T-helper 17 cell (primary cell): ENCODE data around the gene TAOK1. TPM values are rescaled to one million over a fixed set of nuclear protein-coding genes. Genes with fewer than 3 reads are reported as not detected.
A peak's percentile ranks its signal among the peaks of the same experiment; 100 is the strongest.
"Not testable (repeated sequence)": the region's sequence is repeated elsewhere in the genome, so short reads cannot be mapped to it uniquely, and the experiment has no call there.

ENCODE experiments used
- ATAC-seq: fragments of 150-1000 bp; cut with Tn5 transposase; 2 replicates; pipeline ENCODE4 v1.10.0; 2021; ENCODE audit warnings: mild to moderate bottlenecking, moderate library complexity
- DNase-seq, 3 donors: peaks; one replicate each; pipeline versions ENCODE4 v3.0.0 to v3.0.0-alpha.2; 2020 to 2021
- H3K9me3 ChIP-seq: one replicate; pipeline ENCODE4 v1.7.0; 2013; ENCODE audit warnings: low read length, mild to moderate bottlenecking; ENCODE audit not compliant: control insufficient read depth, poor library complexity, severe bottlenecking
- H3K27ac Mint-ChIP-seq: one replicate; pipeline ENCODE4 v1.8.0; 2022; ENCODE audit warnings: mild to moderate bottlenecking, moderate library complexity, mixed read lengths
- H3K27me3 Mint-ChIP-seq: one replicate; pipeline ENCODE4 v1.8.0; 2022; ENCODE audit warnings: mixed read lengths
- H3K36me3 Mint-ChIP-seq: one replicate; pipeline ENCODE4 v1.8.0; 2022; ENCODE audit warnings: low read depth, mixed read lengths
- H3K4me1 Mint-ChIP-seq: one replicate; pipeline ENCODE4 v1.8.0; 2022; ENCODE audit warnings: mild to moderate bottlenecking, mixed read lengths
- H3K4me3 Mint-ChIP-seq: one replicate; pipeline ENCODE4 v1.8.0; 2022; ENCODE audit warnings: mild to moderate bottlenecking, moderate library complexity, mixed read lengths
- total RNA-seq, 4 donors: library from RNA in 2 of 4; stranded (reverse) in 2 of 4; gene quantifications; one replicate each; pipeline ENCODE4 v1.2.3 and lab custom pipeline; 2022 to 2026

TAOK1 gene
- total RNA-seq (10 to 100 TPM; 54.3 to 58.2 TPM), total RNA-seq (lab: John Stamatoyannopoulos, UW) (186 to 222 reads per million in 2 donors)

GRCh38 chr17:29389982-29390850 is at the start of gene TAOK1:
Gene TAOK1 (plus strand): TSS chr17:29390363. CDS start chr17:29451549, 61,186 bp downstream.
- H3K27me3 Mint-ChIP-seq = no peaks in the 10 kb centered on the region
- DNase-seq (peak; percentile 92 to 96 (median 93)), ATAC-seq (peak; percentile 94)
- H3K4me1 Mint-ChIP-seq = peaks cover 26% of the 10 kb centered on the region
- H3K36me3 Mint-ChIP-seq = peaks cover 4% of the 10 kb centered on the region
- H3K27ac Mint-ChIP-seq = peak within 1 kb of the TSS; percentile 98
- no peaks in the 10 kb centered on the region for H3K9me3 ChIP-seq
- peak within 1 kb of the TSS; percentile 98 for H3K4me3 Mint-ChIP-seq

GRCh38 chr17:29341726-29342125 is 48.4 kb upstream of the TAOK1 start:
- no peak overlapping the region for H3K27ac Mint-ChIP-seq
- no peaks in the 10 kb centered on the region for H3K9me3 ChIP-seq
- no peak for DNase-seq
- H3K4me1 Mint-ChIP-seq = peaks cover 4% of the 10 kb centered on the region
- ATAC-seq = no peak
- H3K4me3 Mint-ChIP-seq = no peak overlapping the region
- H3K36me3 Mint-ChIP-seq = peaks cover 6% of the 10 kb centered on the region
- H3K27me3 Mint-ChIP-seq = peaks cover 39% of the 10 kb centered on the region

DNA sequence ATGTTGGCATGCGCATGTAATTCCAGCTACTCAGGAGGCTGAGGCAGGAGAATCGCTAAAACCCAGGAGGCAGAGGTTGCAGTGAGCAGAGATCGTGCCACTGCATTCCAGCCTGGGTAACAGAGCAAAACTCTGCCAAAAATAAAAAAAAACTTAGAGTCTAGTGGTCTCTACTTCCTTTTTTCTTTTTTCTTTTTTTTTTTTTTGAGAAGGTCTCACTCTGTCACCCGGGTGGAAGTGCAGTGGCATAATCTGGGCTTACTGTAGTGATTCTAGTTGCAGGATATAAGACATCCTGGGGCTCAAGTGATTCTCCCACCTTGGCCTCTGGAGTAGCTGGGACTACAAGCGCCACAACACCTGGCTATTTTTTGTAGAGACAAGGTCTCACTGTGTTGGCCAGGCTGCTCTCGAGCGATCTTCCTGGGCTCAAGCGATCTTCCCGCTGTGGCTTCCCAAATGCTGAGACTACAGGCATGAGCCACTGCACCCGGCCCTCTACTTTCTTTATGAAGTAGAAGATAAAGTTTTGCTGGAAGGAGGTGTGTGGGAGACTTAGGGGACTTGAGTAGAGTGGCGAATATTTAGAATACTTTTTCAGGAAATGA is 47.9 kb upstream of the TAOK1 start:
- Mint-ChIP-seq H3K4me1 (peaks cover 4% of the 10 kb centered on the region), H3K27me3 (peaks cover 39% of the 10 kb centered on the region), H3K4me3 (no peak overlapping the region), H3K36me3 (peaks cover 6% of the 10 kb centered on the region), H3K27ac (no peak overlapping the region)
- ATAC-seq (no peak), DNase-seq (no peak)
- H3K9me3 ChIP-seq = no peaks in the 10 kb centered on the region

GRCh38 chr17:29344201-29344856 is 45.8 kb upstream of the TAOK1 start:
- H3K27me3 Mint-ChIP-seq = peaks cover 39% of the 10 kb centered on the region
- ATAC-seq (no peak), DNase-seq (no peak)
- H3K4me1 Mint-ChIP-seq = peaks cover 5% of the 10 kb centered on the region
- H3K9me3 ChIP-seq = no peaks in the 10 kb centered on the region
- H3K27ac Mint-ChIP-seq = no peak overlapping the region
- peaks cover 4% of the 10 kb centered on the region for H3K36me3 Mint-ChIP-seq
- H3K4me3 Mint-ChIP-seq = no peak overlapping the region

GRCh38 chr17:29345066-29345465 is 45.1 kb upstream of the TAOK1 start:
- Mint-ChIP-seq H3K36me3 (peaks cover 4% of the 10 kb centered on the region), H3K4me1 (peaks cover 6% of the 10 kb centered on the region), H3K27me3 (peaks cover 39% of the 10 kb centered on the region), H3K27ac (no peak overlapping the region), H3K4me3 (no peak overlapping the region)
- no peak for DNase-seq
- ATAC-seq = no peak
- H3K9me3 ChIP-seq = no peaks in the 10 kb centered on the region

GRCh38 chr17:29345470-29345869 is 44.7 kb upstream of the TAOK1 start:
- not testable (repeated sequence) for H3K9me3 ChIP-seq, DNase-seq, H3K4me1 Mint-ChIP-seq, ATAC-seq, H3K36me3 Mint-ChIP-seq, H3K4me3 Mint-ChIP-seq, H3K27ac Mint-ChIP-seq
- H3K27me3 Mint-ChIP-seq = peaks cover 39% of the 10 kb centered on the region

DNA sequence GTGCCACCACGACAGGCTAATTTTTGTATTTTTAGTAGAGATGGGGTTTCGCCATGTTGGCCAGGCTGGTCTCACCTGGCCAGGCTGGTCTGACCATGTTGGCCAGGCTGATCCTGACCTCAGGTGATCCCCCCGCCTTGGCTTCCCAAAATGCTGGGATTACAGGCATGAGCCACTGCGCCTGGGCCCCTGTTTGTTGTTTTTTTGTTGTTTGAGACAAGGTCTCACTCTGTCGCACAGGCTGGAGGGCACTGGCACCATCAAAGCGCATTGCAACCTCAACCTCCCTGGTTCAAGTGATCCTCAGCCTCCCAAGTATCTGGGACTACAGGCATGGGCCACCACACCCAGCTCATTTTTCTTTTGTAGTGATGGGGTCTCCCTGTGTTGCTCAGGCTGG is 43.7 kb upstream of the TAOK1 start:
- H3K9me3 ChIP-seq = no peaks in the 10 kb centered on the region
- H3K36me3 Mint-ChIP-seq = peaks cover 7% of the 10 kb centered on the region
- peaks cover 43% of the 10 kb centered on the region for H3K27me3 Mint-ChIP-seq
- H3K4me1 Mint-ChIP-seq = peaks cover 4% of the 10 kb centered on the region
- no peak overlapping the region for H3K27ac Mint-ChIP-seq
- DNase-seq (no peak), ATAC-seq (no peak)
- H3K4me3 Mint-ChIP-seq = no peak overlapping the region

DNA sequence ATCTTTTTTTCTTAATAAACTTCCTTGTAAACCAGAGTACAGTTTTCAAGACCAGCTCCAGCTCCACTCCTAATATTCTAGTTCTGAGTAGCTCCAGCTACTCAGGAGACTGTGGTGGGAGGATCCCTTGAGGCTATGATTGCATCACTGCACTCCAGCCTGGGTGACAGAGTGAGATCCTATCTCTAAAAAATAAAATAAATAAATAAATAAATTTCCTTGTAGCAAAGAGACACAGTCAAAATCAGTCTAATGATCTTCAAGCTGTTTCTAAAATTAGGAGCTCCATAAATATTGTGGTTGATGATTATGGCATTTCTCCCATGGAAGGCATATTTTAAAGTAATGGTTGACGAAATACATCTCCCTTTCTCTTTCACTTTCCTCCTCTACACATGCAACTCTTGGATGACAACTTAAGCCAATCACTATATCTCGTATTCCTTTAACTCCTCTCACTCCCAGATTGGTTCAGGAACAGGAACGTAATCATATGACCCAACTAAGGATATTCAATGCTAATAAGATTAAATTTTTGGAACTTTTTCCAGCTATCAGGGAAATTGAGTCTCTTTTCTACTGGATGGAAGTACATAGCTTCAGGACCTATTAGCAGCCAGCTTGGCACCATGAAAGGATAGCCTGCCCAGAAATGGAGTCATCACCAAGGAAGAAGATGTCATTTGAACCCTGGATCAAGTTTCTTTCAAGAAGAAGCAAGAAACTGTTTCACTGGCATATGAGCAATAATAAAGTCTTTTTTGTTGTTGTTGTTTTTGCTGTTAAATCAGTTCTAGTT is 42.1 kb upstream of the TAOK1 start:
- no peak overlapping the region for H3K27ac Mint-ChIP-seq
- no peaks in the 10 kb centered on the region for H3K9me3 ChIP-seq
- ATAC-seq (no peak), DNase-seq (no peak)
- H3K4me1 Mint-ChIP-seq = peaks cover 2% of the 10 kb centered on the region
- peaks cover 32% of the 10 kb centered on the region for H3K27me3 Mint-ChIP-seq
- H3K4me3 Mint-ChIP-seq = no peak overlapping the region
- H3K36me3 Mint-ChIP-seq = peaks cover 7% of the 10 kb centered on the region

GRCh38 chr17:29349409-29349808 is 40.8 kb upstream of the TAOK1 start:
- Mint-ChIP-seq H3K27me3 (peaks cover 20% of the 10 kb centered on the region), H3K27ac (no peak overlapping the region)
- ATAC-seq = no peak

DNA sequence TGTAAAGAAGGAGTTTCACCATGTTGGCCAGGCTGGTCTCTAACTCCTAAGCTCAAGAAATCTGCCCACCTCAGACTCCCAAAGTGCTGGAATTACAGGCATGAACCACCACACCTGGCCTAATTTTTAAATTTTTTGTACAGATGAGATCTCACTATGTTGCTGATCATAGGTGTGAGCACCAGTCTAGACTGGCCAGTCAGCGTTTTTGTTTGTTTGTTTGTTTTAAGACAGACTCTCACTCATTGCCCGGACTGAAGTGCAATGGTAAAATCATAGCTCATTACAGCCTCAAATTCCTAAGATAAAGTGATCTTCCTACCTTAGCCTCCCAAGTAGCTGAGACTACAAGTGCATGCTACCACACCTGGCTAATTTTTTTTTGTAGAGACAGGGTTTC is 38.0 kb upstream of the TAOK1 start:
- ATAC-seq (no peak), DNase-seq (no peak)
- H3K27ac Mint-ChIP-seq = no peak overlapping the region
- no peak overlapping the region for H3K4me3 Mint-ChIP-seq
- H3K4me1 Mint-ChIP-seq = peaks cover 4% of the 10 kb centered on the region
- peaks cover 5% of the 10 kb centered on the region for H3K36me3 Mint-ChIP-seq
- peaks cover 13% of the 10 kb centered on the region for H3K27me3 Mint-ChIP-seq
- no peaks in the 10 kb centered on the region for H3K9me3 ChIP-seq

More at GRCh38 chr17:29349409-29349808, 40.8 kb upstream of the TAOK1 start:
- H3K36me3 Mint-ChIP-seq = peaks cover 3% of the 10 kb centered on the region
- DNase-seq = no peak
- H3K4me3 Mint-ChIP-seq = no peak overlapping the region
- peaks cover 2% of the 10 kb centered on the region for H3K4me1 Mint-ChIP-seq
- no peaks in the 10 kb centered on the region for H3K9me3 ChIP-seq

- no peaks in the 10 kb centered on the region for H3K9me3 ChIP-seq
- no peak overlapping the region for H3K4me3 Mint-ChIP-seq
- no peak overlapping the region for H3K27ac Mint-ChIP-seq
- peaks cover 2% of the 10 kb centered on the region for H3K4me1 Mint-ChIP-seq
- peaks cover 3% of the 10 kb centered on the region for H3K36me3 Mint-ChIP-seq
- ATAC-seq = no peak
- DNase-seq = no peak
- H3K27me3 Mint-ChIP-seq = peaks cover 5% of the 10 kb centered on the region
Measured at GRCh38 chr17:29357232-29357631, 32.9 kb upstream of the TAOK1 start.

DNA sequence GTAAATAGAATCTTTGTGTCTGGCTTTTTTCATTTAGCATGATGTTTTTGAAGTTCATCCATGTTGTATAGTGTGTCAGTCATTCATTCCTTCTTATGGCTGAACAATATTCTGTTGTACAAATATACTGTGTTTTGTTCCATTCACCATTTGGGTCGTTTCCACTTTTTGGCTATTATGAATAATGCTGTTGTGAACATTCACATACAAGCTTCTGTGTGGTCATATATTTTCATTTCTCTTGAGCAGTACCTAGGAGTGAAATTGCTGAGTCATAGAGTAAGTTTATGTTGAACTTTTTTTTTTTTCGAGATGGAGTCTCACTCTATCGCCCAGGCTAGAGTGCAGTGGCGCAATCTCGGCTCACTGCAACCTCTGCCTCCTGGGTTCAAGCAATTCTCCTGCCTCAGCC is 32.3 kb upstream of the TAOK1 start:
- H3K4me3 Mint-ChIP-seq = no peak overlapping the region
- H3K27me3 Mint-ChIP-seq = peaks cover 5% of the 10 kb centered on the region
- DNase-seq = no peak
- no peak for ATAC-seq
- H3K27ac Mint-ChIP-seq = no peak overlapping the region
- peaks cover 3% of the 10 kb centered on the region for H3K36me3 Mint-ChIP-seq
- H3K9me3 ChIP-seq = no peaks in the 10 kb centered on the region
- peaks cover 2% of the 10 kb centered on the region for H3K4me1 Mint-ChIP-seq
